H9 (cell line): Measurements from ENCODE around the gene ABHD5. TPM values are rescaled to one million over a fixed set of nuclear protein-coding genes. Genes with fewer than 3 reads are reported as not detected.

Source experiments
- DNase-seq: peaks from one replicate; pipeline ENCODE4 v3.0.0-alpha.2; 2017
- H2AFZ ChIP-seq: one replicate; pipeline ENCODE4 v1.6.1; 2013; ENCODE audit warnings: mild to moderate bottlenecking, low read length, control low read depth, moderate library complexity
- H2AK5ac ChIP-seq: 2 replicates; pipeline ENCODE4 v1.6.1; 2013; ENCODE audit warnings: low read length, control low read depth, mixed read lengths; ENCODE audit not compliant: insufficient read length
- H2BK120ac ChIP-seq: one replicate; pipeline ENCODE4 v1.6.1; 2013; ENCODE audit warnings: low read depth, mild to moderate bottlenecking, low read length, control low read depth, inconsistent platforms; ENCODE audit not compliant: poor library complexity, severe bottlenecking
- H2BK12ac ChIP-seq: 2 replicates; pipeline ENCODE4 v1.6.1; 2013; ENCODE audit warnings: low read length, control low read depth, mixed read lengths, low read depth; ENCODE audit not compliant: insufficient read length
- H2BK15ac ChIP-seq: 2 replicates; pipeline ENCODE4 v1.6.1; 2013; ENCODE audit warnings: low read depth, low read length, control low read depth
- H2BK20ac ChIP-seq: one replicate; pipeline ENCODE4 v1.6.1; 2013; ENCODE audit warnings: low read depth, mild to moderate bottlenecking, low read length, control low read depth, inconsistent platforms; ENCODE audit not compliant: poor library complexity, severe bottlenecking
- H2BK5ac ChIP-seq: 2 replicates; pipeline ENCODE4 v1.6.1; 2013; ENCODE audit warnings: low read length, control low read depth, mixed read lengths; ENCODE audit not compliant: insufficient read length
- H3K14ac ChIP-seq: 2 replicates; pipeline ENCODE4 v1.6.1; 2013; ENCODE audit warnings: low read length, control low read depth; ENCODE audit not compliant: insufficient read depth
- H3K18ac ChIP-seq: 2 replicates; pipeline ENCODE4 v1.6.1; 2013; ENCODE audit warnings: low read depth, mild to moderate bottlenecking, mixed read lengths, low read length, control low read depth; ENCODE audit not compliant: insufficient read length
- H3K23ac ChIP-seq: 2 replicates; pipeline ENCODE4 v1.6.1; 2013; ENCODE audit warnings: low read length, control low read depth, mixed read lengths, low read depth; ENCODE audit not compliant: insufficient read length
- H3K23me2 ChIP-seq: 2 replicates; pipeline ENCODE4 v1.6.1; 2013; ENCODE audit warnings: low read depth, mild to moderate bottlenecking, mixed read lengths, low read length, control low read depth; ENCODE audit not compliant: insufficient read length, poor library complexity, severe bottlenecking
- H3K27ac ChIP-seq: 2 replicates; pipeline ENCODE4 v1.5.1; 2013; ENCODE audit warnings: low read length, control low read depth, mixed read lengths, low read depth; ENCODE audit not compliant: insufficient read length
- H3K27me3 ChIP-seq: 2 replicates; pipeline ENCODE4 v1.6.1; 2013; ENCODE audit warnings: low read length, control low read depth, inconsistent platforms; ENCODE audit not compliant: insufficient read depth
- H3K4ac ChIP-seq: 2 replicates; pipeline ENCODE4 v1.6.1; 2013; ENCODE audit warnings: low read depth, mild to moderate bottlenecking, control low read depth, inconsistent platforms, low read length, moderate library complexity
- H3K4me1 ChIP-seq: 2 replicates; pipeline ENCODE4 v1.6.1; 2013; ENCODE audit warnings: low read length, control low read depth, inconsistent platforms; ENCODE audit not compliant: insufficient read depth
- H3K4me2 ChIP-seq: 2 replicates; pipeline ENCODE4 v1.6.1; 2013; ENCODE audit warnings: low read length, control low read depth, mixed read lengths; ENCODE audit not compliant: insufficient read length, insufficient read depth
- H3K56ac ChIP-seq: 2 replicates; pipeline ENCODE4 v1.6.1; 2013; ENCODE audit warnings: low read depth, mild to moderate bottlenecking, mixed read lengths, low read length, control low read depth; ENCODE audit not compliant: insufficient read length
- H3K79me1 ChIP-seq: 2 replicates; pipeline ENCODE4 v1.6.1; 2013; ENCODE audit warnings: low read depth, mild to moderate bottlenecking, moderate library complexity, low read length, control low read depth, inconsistent platforms; ENCODE audit not compliant: insufficient read depth, poor library complexity, severe bottlenecking
- H3K79me2 ChIP-seq: 2 replicates; pipeline ENCODE4 v1.6.1; 2013; ENCODE audit warnings: low read length, control low read depth, inconsistent platforms; ENCODE audit not compliant: insufficient read depth
- H3K9ac ChIP-seq: 2 replicates; pipeline ENCODE4 v1.6.1; 2013; ENCODE audit warnings: low read length, control low read depth, mixed read lengths; ENCODE audit not compliant: insufficient read length; ENCODE audit errors: extremely low read depth
- H3K9me3 ChIP-seq: one replicate; pipeline ENCODE4 v1.6.1; 2013; ENCODE audit warnings: low read depth, low read length, inconsistent platforms; ENCODE audit not compliant: control insufficient read depth
- H3T11ph ChIP-seq: one replicate; pipeline ENCODE4 v1.6.1; 2013; ENCODE audit warnings: mild to moderate bottlenecking, low read length, control low read depth, inconsistent platforms
- H4K20me1 ChIP-seq: one replicate; pipeline ENCODE4 v1.6.1; 2013; ENCODE audit not compliant: control insufficient read depth, insufficient read length, insufficient read depth
- H4K5ac ChIP-seq: 2 replicates; pipeline ENCODE4 v1.6.1; 2013; ENCODE audit warnings: low read depth, mild to moderate bottlenecking, mixed read lengths, low read length, control low read depth; ENCODE audit not compliant: insufficient read length
- H4K8ac ChIP-seq: replicated peaks from 2 replicates; pipeline ENCODE4 v1.6.1; 2013; ENCODE audit warnings: low read length, control low read depth, mixed read lengths, low read depth; ENCODE audit not compliant: insufficient read length
- H4K91ac ChIP-seq: 2 replicates; pipeline ENCODE4 v1.6.1; 2013; ENCODE audit warnings: low read depth, mild to moderate bottlenecking, moderate library complexity, mixed read lengths, low read length, control low read depth; ENCODE audit not compliant: insufficient read length
- H3K27ac Mint-ChIP-seq, 3 experiments: 2 replicates in 2 of 3; 3 replicates in 1 of 3; pipeline ENCODE4 v1.8.0; 2020 to 2021; ENCODE audit warnings: mixed read lengths in 3 of 3, mild to moderate bottlenecking in 1 of 3, moderate library complexity in 1 of 3
- H3K27me3 Mint-ChIP-seq: 2 replicates; pipeline ENCODE4 v1.8.0; 2021; ENCODE audit warnings: low read depth, mild to moderate bottlenecking, moderate library complexity, mixed read lengths
- H3K36me3 Mint-ChIP-seq, 3 experiments: 2 replicates in 2 of 3; 3 replicates in 1 of 3; pipeline ENCODE4 v1.8.0; 2020 to 2021; ENCODE audit warnings: low read depth in 3 of 3, mixed read lengths in 3 of 3; ENCODE audit not compliant: insufficient read depth in 1 of 3
- H3K4me1 Mint-ChIP-seq, 2 experiments: 2 replicates each; pipeline ENCODE4 v1.8.0; 2020; ENCODE audit warnings: mixed read lengths in 2 of 2
- H3K4me3 Mint-ChIP-seq, 2 experiments: 2 replicates in 1 of 2; 3 replicates in 1 of 2; pipeline ENCODE4 v1.8.0; 2020 to 2021; ENCODE audit warnings: mild to moderate bottlenecking in 2 of 2, mixed read lengths in 2 of 2, moderate library complexity in 1 of 2
- H3K9me3 Mint-ChIP-seq, 2 experiments: 2 replicates in 1 of 2; 3 replicates in 1 of 2; pipeline ENCODE4 v1.8.0; 2020; ENCODE audit warnings: mild to moderate bottlenecking in 2 of 2, mixed read lengths in 2 of 2, moderate library complexity in 1 of 2
- CTCF ChIP-seq: fragments of 200-600 bp; sonication (generic); conservative IDR thresholded peaks from 3 replicates; pipeline ENCODE4 v1.8.0; 2021; ENCODE audit warnings: antibody characterized with exemption, mild to moderate bottlenecking
- WGBS: extraction: QIAGEN DNeasy Blood & Tissue Kit; methylation state at CpG from one replicate; pipeline ENCODE4 v1.1.7; 2013; ENCODE audit warnings: missing lambda C conversion rate, low lambda C conversion rate, mixed read lengths; ENCODE audit not compliant: insufficient read length; ENCODE audit errors: extremely low coverage; 5-methylcytosine and 5-hydroxymethylcytosine counted together
- total RNA-seq: library from RNA; stranded (reverse); gene quantifications from 2 replicates; pipeline ENCODE4 v1.2.1, GENCODE V29; 2021

The ABHD5 gene
- total RNA-seq, 1 experiment from 2014 or later: 13.1 TPM

DNA sequence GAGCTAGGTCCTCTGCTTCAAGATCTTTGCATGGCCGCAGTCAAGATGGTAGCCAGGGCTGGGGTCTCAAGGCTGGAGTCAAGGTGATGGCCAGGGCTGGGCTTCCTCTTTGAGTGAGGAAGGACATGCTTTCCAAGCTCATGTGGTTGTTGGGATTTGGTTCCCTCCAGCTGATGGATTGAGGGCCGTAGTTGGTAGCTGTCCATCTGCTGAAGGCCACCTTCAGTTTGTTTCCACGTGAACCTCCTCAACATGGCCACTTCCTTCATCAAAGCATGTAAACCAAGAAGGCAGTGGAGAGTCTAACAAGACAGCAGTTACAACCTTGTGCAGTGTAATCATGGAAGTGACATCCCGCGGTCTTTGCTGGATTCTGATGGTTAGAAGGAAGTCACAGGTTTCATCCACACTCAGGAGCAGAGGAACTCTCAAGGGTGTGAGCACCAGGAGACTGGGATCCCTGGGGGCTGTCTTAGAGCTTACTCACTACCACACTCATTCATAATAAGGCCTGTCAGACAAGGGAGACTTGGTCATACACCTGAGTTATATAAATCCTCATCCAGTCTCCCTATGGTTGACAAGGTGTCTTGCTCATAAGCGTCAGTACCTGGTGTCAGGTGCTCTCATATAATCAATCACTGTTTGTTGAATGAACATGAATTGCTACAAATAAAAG is 42.1 kb downstream of the ABHD5 start:
- no peak overlapping the region for H3K4ac ChIP-seq
- no peak overlapping the region for H3K23ac ChIP-seq
- no peak overlapping the region for H2AK5ac ChIP-seq
- H3K4me1 ChIP-seq: peaks cover 9% of the 10 kb centered on the region; the same call in 1 of the 2 replicates
- no peak overlapping the region for H4K91ac ChIP-seq
- H2BK15ac ChIP-seq: no peak overlapping the region
- TF ChIP-seq CTCF: no peak
- no peak overlapping the region for H3K4me3 Mint-ChIP-seq
- H3K36me3 Mint-ChIP-seq: peaks cover 0 to 4% (median 2%) of the 10 kb centered on the region in 3 experiments; a peak in 3 of 7 replicates
- no peak overlapping the region for H2BK120ac ChIP-seq
- no peak overlapping the region for H3K27ac ChIP-seq
- no CpG with 5 or more reads among the region's 6 CpGs for WGBS
- no peaks in the 10 kb centered on the region for H3K9me3 Mint-ChIP-seq
- no peak overlapping the region for H2BK5ac ChIP-seq
- H3K18ac ChIP-seq: no peak overlapping the region
- H3K9ac ChIP-seq: no peak overlapping the region
- H2BK20ac ChIP-seq: no peak overlapping the region
- H3K27me3 ChIP-seq: no peaks in the 10 kb centered on the region
- peak overlapping the region in 1 of 3 experiments; percentile 62; a peak in 1 of 7 replicates for H3K27ac Mint-ChIP-seq
- H4K5ac ChIP-seq: no peak overlapping the region
- no peak overlapping the region for H2BK12ac ChIP-seq
- H3K9me3 ChIP-seq: no peaks in the 10 kb centered on the region
- H3K79me1 ChIP-seq: no peaks in the 10 kb centered on the region
- no peaks in the 10 kb centered on the region for H3K23me2 ChIP-seq
- no peak overlapping the region for H3K4me2 ChIP-seq
- H3T11ph ChIP-seq: no peak overlapping the region
- H4K20me1 ChIP-seq: no peaks in the 10 kb centered on the region
- no peaks in the 10 kb centered on the region for H3K27me3 Mint-ChIP-seq
- H2AFZ ChIP-seq: no peak overlapping the region
- DNase-seq: no peak
- H3K14ac ChIP-seq: no peak overlapping the region
- H3K79me2 ChIP-seq: no peaks in the 10 kb centered on the region
- H3K56ac ChIP-seq: no peak overlapping the region
- H3K4me1 Mint-ChIP-seq: peaks cover 16 to 17% of the 10 kb centered on the region in 2 experiments
- H4K8ac ChIP-seq: no peak overlapping the region
